Measurements from ENCODE around the gene PARD3.

PARD3 gene

DNA sequence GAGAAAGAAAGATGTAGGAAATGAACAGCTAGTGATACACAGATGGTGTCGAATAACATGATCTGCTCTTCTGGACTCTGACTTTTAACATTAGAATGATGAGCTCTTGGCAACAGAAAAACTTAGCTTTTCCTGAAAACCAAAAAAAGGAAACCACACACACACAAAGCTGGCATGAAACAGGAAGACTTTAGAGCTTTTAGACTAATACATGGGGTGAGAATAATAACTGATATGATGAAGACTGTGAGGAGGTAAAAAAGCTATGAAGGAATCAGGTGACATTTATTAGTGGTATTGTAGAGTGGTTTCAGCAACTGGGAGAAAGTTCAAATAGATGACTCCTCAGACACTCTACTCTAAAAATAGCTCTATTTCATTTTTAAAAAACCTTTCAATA is 491.9 kb downstream of the PARD3 start:
- no peak for DNase-seq

- no peak for DNase-seq
These were observed 494.8 kb downstream of the PARD3 start for GRCh38 chr10:34320265-34320664.

- no peak for DNase-seq
These were observed 495.8 kb downstream of the PARD3 start for GRCh38 chr10:34319197-34319846.

DNA sequence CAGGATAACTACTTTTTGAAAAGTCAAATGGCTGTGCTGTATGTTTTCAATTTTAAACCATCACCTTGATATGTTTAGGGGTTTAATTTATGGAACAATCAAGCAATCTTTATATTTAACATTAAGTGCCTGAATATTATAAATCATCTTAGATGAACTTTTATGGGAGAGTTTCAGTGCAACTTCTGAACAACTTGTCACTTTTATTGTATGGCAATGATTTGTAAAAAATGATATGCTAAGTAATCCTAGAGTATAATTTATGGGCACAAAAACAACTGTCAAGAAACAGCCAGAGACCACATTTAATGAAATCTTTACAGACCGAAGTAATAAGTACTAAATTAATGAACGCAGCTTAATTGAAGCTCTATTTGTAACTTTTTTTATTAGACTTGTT is 498.9 kb downstream of the PARD3 start:
- no peak for DNase-seq

GRCh38 chr10:34314457-34314856 is 500.6 kb downstream of the PARD3 start:
- DNase-seq = no peak

DNA sequence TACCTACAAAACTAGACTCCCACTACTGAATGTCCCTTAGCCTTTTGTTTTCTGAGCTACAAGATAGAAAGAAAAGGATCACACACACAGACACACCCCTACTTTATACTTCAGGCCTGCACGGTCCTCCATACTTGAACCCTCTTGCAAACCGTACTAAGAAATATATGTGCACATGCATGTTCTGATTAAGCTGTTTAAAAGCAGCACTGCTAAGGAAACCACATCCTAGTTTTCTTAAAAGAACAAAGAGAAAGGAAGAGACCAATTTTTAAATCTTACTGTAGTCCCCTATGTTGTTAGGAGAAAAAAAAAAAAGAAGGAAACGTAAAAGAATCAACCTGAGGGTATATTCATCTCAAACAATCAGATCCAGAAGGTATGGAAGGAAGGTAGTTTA is 501.2 kb downstream of the PARD3 start:
- DNase-seq = no peak

DNA sequence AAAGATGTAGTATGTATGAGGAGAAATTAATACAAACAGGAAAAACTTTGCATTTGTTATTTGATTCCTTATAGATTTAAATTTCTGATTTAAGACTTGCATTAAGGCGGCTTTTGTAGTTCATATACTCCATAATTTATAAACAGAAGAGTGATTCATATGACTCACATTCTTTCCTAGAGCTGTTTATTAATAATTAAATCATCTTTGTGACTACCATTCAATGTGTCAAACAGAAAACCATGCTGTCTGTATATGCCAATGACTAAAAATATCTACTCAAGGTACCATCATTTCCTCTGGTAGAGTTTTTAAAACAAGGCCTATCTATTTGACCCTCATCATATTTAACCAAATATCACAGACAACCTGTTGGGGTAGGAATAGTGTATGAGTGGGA is 501.7 kb downstream of the PARD3 start:
- no peak for DNase-seq

GRCh38 chr10:34311679-34312078 is 503.4 kb downstream of the PARD3 start:
- no peak for DNase-seq

GRCh38 chr10:34310234-34310633 is 504.9 kb downstream of the PARD3 start:
- no peak for DNase-seq

- no peak for DNase-seq
These were observed 509.9 kb downstream of the PARD3 start for GRCh38 chr10:34305189-34305588.

GRCh38 chr10:34303022-34303421 is 512.1 kb downstream of the PARD3 start:
- no peak for DNase-seq

GRCh38 chr10:34299105-34299611 is 515.9 kb downstream of the PARD3 start:
- no peak for DNase-seq

DNA sequence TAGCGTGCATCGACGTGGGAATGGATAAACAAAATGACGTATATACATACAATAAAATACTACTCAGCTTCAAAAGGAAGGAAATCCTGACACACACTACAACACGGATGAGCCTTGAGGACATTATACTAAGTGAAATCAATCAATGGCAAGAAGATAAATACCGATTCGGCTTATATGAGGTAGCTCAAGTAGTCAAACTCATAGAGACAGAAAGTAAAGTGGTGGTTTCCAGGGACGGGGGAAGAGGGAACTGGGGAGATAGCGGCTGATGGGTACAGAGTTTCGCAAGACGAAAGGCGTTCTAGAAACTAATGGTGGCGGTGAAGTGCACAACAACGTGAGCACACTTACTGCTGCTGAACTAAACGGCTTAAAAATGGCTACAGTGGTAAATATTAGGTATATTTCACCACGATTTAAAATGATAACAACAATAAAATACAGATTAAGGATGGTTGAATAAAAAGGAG is 516.7 kb downstream of the PARD3 start:
- DNase-seq = no peak

GRCh38 chr10:34297541-34298345 is 517.4 kb downstream of the PARD3 start:
- no peak for DNase-seq

- DNase-seq = no peak
These were observed 520.0 kb downstream of the PARD3 start for GRCh38 chr10:34295142-34295548.

- no peak for DNase-seq
These were observed 521.0 kb downstream of the PARD3 start for GRCh38 chr10:34294137-34294536.

- no peak for DNase-seq
These were observed 522.4 kb downstream of the PARD3 start for GRCh38 chr10:34292675-34293074.

GRCh38 chr10:34292194-34292565 is 522.9 kb downstream of the PARD3 start:
- no peak for DNase-seq

GRCh38 chr10:34291466-34292193 is 523.5 kb downstream of the PARD3 start:
- no peak for DNase-seq

- no peak for DNase-seq
These were observed 524.5 kb downstream of the PARD3 start for GRCh38 chr10:34290412-34291081.

DNA sequence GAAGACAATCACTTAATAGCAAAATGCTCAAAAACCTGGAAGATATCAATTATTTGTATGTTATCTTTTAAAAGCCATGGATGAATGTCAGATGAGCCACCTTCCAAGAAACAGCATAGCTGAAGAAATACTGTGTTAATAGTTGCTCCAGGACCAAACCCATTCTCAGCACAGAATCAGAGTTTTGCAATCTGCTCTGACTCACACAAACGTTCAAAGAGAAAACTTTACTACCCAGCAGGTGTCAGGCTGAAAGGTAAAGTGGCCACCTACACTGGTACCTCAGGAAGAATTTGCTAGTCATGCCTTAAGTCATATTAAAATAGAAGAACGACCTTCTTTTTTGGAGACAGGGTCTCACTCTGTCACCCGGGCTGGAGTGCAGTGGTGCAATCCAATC is 526.5 kb downstream of the PARD3 start:
- DNase-seq = no peak

GRCh38 chr10:34286136-34286739 is 528.9 kb downstream of the PARD3 start:
- DNase-seq = no peak

All from right hindlimb (tissue), 1 donor.